Thymus (tissue), 14 donors: ENCODE results near the gene EXOG. TPM values are rescaled to one million over a fixed set of nuclear protein-coding genes. Genes with fewer than 3 reads are reported as not detected.

Experiments used
- DNase-seq, 9 donors: peaks; one replicate each; pipeline ENCODE4 v3.0.0-alpha.2; 2013; ENCODE audit warnings: low spot score in 9 of 9, low read depth in 6 of 9, missing footprints in 1 of 9
- H3K27ac ChIP-seq, 2 donors: one replicate each; pipeline ENCODE4 v1.5.1; 2013; ENCODE audit warnings: control low read depth in 1 of 2, low read depth in 1 of 2, low read length in 1 of 2, mild to moderate bottlenecking in 1 of 2, moderate library complexity in 1 of 2
- H3K27me3 ChIP-seq, 2 donors: one replicate each; pipeline ENCODE4 v1.5.1; 2013; ENCODE audit warnings: low read length in 1 of 2; ENCODE audit not compliant: control insufficient read depth in 2 of 2, insufficient read depth in 1 of 2
- H3K36me3 ChIP-seq, 2 donors: one replicate each; pipeline ENCODE4 v1.5.1; 2013; ENCODE audit warnings: low read length in 1 of 2, mild to moderate bottlenecking in 1 of 2, moderate library complexity in 1 of 2; ENCODE audit not compliant: control insufficient read depth in 2 of 2, insufficient read depth in 2 of 2
- H3K4me1 ChIP-seq, 2 donors: one replicate each; pipeline ENCODE4 v1.5.1; 2013; ENCODE audit warnings: low read length in 2 of 2; ENCODE audit not compliant: control insufficient read depth in 2 of 2, insufficient read depth in 2 of 2
- H3K4me3 ChIP-seq, 2 donors: one replicate each; pipeline ENCODE4 v1.5.1; 2013; ENCODE audit warnings: low read length in 2 of 2, control low read depth in 1 of 2, mild to moderate bottlenecking in 1 of 2
- H3K9me3 ChIP-seq, 2 donors: one replicate each; pipeline ENCODE4 v1.5.1; 2013; ENCODE audit warnings: low read length in 1 of 2, mild to moderate bottlenecking in 1 of 2; ENCODE audit not compliant: control insufficient read depth in 2 of 2, insufficient read depth in 1 of 2
- WGBS: extraction: QIAGEN DNeasy Blood & Tissue Kit; methylation state at CpG from one replicate; pipeline ENCODE4 v1.1.7; 2013; 5-methylcytosine and 5-hydroxymethylcytosine counted together
- long read RNA-seq, 10 donors: transcript quantifications; one replicate each; lab custom pipeline, GENCODE V29; 2026
- polyA plus RNA-seq: library from polyadenylated mRNA; stranded (reverse); fragments of 200-250 nt; gene quantifications from one replicate; pipeline ENCODE4 v1.2.3, GENCODE V29; 2013
- total RNA-seq: library from RNA; stranded (reverse); fragments of 120-200 nt; gene quantifications from one replicate; pipeline ENCODE4 v1.2.4, GENCODE V29; 2013
- donor health status: healthy.

EXOG gene, protein sequence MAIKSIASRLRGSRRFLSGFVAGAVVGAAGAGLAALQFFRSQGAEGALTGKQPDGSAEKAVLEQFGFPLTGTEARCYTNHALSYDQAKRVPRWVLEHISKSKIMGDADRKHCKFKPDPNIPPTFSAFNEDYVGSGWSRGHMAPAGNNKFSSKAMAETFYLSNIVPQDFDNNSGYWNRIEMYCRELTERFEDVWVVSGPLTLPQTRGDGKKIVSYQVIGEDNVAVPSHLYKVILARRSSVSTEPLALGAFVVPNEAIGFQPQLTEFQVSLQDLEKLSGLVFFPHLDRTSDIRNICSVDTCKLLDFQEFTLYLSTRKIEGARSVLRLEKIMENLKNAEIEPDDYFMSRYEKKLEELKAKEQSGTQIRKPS
- total RNA-seq: 9.0 TPM
- 14.4 TPM for polyA plus RNA-seq
- long read RNA-seq, donor 1: 0 reads
- long read RNA-seq, donor 2, partial matches to known transcripts: 9 of 13 reads
- long read RNA-seq, donor 2, other reads (novel, unspliced or antisense): 0 of 13 reads
- long read RNA-seq, donor 3, partial matches to known transcripts: 0 of 4 reads
- long read RNA-seq, donor 3, other reads (novel, unspliced or antisense): 0 of 4 reads
- long read RNA-seq, donor 4, partial matches to known transcripts: 0 of 2 reads
- long read RNA-seq, donor 4, other reads (novel, unspliced or antisense): 0 of 2 reads
- long read RNA-seq, donor 5, partial matches to known transcripts: 5 of 8 reads
- long read RNA-seq, donor 5, other reads (novel, unspliced or antisense): 0 of 8 reads
- long read RNA-seq, donor 6, partial matches to known transcripts: 0 of 3 reads
- long read RNA-seq, donor 6, other reads (novel, unspliced or antisense): 0 of 3 reads
- long read RNA-seq, donor 7, partial matches to known transcripts: 0 of 3 reads
- long read RNA-seq, donor 7, other reads (novel, unspliced or antisense): 0 of 3 reads
- long read RNA-seq, donor 8, partial matches to known transcripts: 0 of 1 reads
- long read RNA-seq, donor 8, other reads (novel, unspliced or antisense): 0 of 1 reads
- long read RNA-seq, donor 9, partial matches to known transcripts: 0 of 2 reads
- long read RNA-seq, donor 9, other reads (novel, unspliced or antisense): 0 of 2 reads
- long read RNA-seq, donor 10: 0 reads

DNA sequence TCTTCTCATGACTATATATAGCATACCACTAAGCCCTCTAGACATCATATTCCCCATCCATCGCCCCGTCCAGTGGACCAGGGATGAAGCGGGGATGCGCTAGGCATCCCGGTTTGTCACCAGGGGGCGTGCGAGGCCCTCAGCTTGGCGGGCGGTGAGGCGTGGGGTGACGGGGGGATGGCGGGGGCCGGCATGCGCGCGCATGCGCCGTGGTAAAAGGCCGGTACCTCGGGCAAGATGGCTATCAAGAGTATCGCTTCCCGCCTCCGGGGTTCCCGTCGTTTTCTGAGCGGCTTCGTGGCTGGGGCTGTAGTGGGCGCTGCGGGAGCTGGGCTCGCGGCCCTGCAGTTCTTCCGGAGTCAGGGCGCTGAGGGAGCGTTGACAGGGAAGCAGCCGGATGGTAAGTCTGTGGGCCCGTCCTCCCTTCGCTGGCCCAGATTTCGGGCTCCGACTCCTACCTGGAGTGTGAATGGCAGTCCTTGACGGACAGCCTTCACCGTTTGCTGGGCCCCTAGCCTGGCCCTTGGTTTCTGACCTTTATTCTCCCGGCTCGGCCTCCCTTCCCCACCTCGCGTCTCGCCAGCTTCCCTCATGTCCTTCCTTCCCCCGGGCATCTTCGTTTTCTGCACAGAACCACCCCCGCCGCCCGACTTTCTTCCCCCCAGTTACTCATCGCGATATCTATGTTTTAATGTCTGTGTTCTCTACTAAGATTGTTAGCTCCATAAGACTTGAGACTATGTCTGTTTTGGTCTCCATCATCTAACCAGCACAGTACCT, at the start of gene EXOG:
Gene EXOG, plus strand, starts transcription at position 210 of the 780 bp plus-strand sequence. Its CDS starts 28 bp downstream, at position 238.
- Histone ChIP-seq H3K27me3 (no peaks in the 10 kb centered on the region), H3K4me1 (peaks cover 2 to 5% of the 10 kb centered on the region in 2 donors), H3K36me3 (peaks cover 8 to 13% of the 10 kb centered on the region in 2 donors), H3K9me3 (no peaks in the 10 kb centered on the region), H3K4me3 (peak within 1 kb of the TSS; percentile 66 to 77), H3K27ac (peak within 1 kb of the TSS; percentile 27 to 72)
- WGBS: under 1% methylated on average over 53 of the region's 53 CpGs
- peak; percentile 73 to 93 (median 84) for DNase-seq

DNA sequence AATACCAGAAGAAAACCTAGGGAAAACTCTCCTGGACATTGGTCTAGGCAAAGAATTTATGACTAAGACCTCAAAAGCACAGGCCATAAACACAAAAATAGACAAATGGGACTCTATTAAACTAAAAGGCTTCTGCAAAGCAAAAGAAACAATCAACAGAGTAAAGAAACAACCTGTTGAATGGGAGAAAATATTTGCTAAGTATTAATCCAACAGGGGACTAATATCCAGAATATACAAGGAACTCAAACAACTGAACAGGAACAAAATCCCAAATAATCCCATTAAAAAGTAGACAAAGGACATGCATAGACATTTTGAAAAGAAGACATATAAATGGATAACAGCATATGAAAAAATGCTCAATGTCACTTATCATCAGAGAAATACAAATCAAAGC, 49.3 kb upstream of the EXOG start:
- H3K27me3 ChIP-seq: no peaks in the 10 kb centered on the region
- H3K27ac ChIP-seq: no peak overlapping the region
- DNase-seq: no peak
- H3K9me3 ChIP-seq: no peaks in the 10 kb centered on the region
- H3K36me3 ChIP-seq: no peaks in the 10 kb centered on the region
- H3K4me3 ChIP-seq: no peak overlapping the region
- no peaks in the 10 kb centered on the region for H3K4me1 ChIP-seq

DNA sequence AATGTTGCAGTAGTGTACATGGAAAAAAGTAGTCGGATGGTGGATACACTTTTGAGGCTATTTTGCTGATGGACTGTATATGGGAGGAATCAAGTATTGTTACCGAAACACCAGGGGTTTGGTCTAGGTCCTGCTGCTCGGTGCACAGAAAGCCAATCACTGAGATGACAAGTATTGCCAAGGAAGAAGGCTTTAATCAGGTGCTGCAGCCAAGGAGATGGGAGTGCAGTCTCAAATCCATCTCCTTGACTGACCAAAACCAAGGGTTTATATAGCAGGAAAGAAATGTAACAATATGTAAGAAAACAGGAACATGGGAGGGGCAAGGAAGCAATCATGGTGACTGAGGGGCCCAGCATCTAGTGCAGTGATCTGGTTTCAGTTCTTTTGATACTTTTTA, 45.3 kb upstream of the EXOG start:
- peaks cover 0 to 8% of the 10 kb centered on the region in 2 donors for H3K9me3 ChIP-seq
- no peak overlapping the region for H3K4me3 ChIP-seq
- 98% methylated on average over 3 of the region's 3 CpGs for WGBS
- peaks cover 9 to 12% of the 10 kb centered on the region in 2 donors for H3K4me1 ChIP-seq
- no peaks in the 10 kb centered on the region for H3K36me3 ChIP-seq
- peaks cover 0 to 5% of the 10 kb centered on the region in 2 donors for H3K27me3 ChIP-seq
- no peak overlapping the region for H3K27ac ChIP-seq
- DNase-seq: no peak

DNA sequence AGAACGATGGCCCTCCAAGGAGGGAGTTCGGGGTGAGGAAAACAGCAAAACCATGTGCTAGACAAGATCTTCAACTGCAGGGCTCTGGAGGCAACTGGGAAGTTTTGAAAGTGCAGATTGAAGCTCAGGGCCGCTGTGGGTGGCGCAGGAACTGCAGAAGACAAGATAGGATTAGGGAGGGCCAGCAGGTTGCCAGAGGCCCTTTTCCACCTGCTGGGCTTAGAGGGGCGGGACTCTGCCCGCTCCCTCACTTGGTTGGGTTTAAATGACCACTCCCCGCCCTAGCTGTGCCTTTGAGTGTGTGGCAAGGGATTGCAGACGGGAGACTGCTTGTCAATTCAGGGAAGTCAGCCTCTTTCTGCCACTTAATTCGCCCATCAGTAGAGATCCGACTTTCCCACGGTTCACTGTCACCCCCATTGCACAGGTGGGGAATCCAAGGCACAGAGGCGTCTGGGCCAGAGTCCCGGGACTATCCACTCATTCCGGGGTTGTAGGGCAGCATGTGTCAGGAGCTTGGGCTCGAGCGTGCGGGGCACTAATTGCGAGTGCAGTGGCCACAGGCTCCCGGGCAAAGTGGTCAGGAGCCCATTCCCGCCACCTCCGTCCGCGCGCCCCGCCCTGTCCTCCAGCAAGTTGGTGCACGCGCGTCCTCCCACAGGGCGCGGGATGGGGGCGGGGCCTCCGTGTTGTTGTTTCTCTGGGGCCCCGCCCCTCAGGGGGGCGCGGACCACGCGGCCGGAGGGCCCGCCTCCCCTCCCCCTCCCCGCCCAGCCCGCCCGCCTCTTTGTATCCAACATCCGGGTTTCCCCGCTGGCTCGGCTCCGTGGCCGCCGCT, 42.8 kb upstream of the EXOG start, which contains the start of gene ACVR2B:
Gene ACVR2B, plus strand, starts transcription at position 816 of the 838 bp plus-strand sequence. CDS start 433 bp downstream, outside the sequence.
- Histone ChIP-seq H3K27ac (peak within 1 kb of the TSS; percentile 68 to 85), H3K4me3 (peak within 1 kb of the TSS; percentile 76 to 97), H3K27me3 (peaks cover 0 to 5% of the 10 kb centered on the region in 2 donors), H3K9me3 (peaks cover 0 to 8% of the 10 kb centered on the region in 2 donors), H3K36me3 (no peaks in the 10 kb centered on the region), H3K4me1 (peaks cover 13 to 27% of the 10 kb centered on the region in 2 donors)
- WGBS: 13% methylated on average over 48 of the region's 48 CpGs
- DNase-seq: peak in 8 of 9 donors; percentile 65 to 93 (median 84)

DNA sequence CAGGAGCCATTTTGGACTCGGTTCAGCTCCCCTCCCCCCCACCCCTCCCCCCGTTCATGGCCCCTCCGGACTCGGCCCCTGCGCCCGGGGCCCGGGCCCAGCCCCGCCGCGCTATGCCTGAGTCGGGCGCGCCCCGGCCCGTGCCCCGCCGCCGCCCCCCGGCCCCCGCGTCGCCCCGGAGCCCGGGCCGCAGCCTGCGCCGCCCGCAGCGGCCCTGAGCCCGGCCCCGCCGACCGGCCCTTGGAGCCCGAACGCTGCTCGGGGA, 42.3 kb upstream of the EXOG start:
- H3K9me3 ChIP-seq: peaks cover 0 to 8% of the 10 kb centered on the region in 2 donors
- DNase-seq: no peak
- H3K4me1 ChIP-seq: peaks cover 13 to 32% of the 10 kb centered on the region in 2 donors
- H3K36me3 ChIP-seq: no peaks in the 10 kb centered on the region
- H3K27ac ChIP-seq: peak overlapping the region in 1 of 2 donors; percentile 85
- under 1% methylated on average over 36 of the region's 36 CpGs for WGBS
- H3K4me3 ChIP-seq: peak overlapping the region; percentile 76 to 97
- H3K27me3 ChIP-seq: peaks cover 0 to 5% of the 10 kb centered on the region in 2 donors

DNA sequence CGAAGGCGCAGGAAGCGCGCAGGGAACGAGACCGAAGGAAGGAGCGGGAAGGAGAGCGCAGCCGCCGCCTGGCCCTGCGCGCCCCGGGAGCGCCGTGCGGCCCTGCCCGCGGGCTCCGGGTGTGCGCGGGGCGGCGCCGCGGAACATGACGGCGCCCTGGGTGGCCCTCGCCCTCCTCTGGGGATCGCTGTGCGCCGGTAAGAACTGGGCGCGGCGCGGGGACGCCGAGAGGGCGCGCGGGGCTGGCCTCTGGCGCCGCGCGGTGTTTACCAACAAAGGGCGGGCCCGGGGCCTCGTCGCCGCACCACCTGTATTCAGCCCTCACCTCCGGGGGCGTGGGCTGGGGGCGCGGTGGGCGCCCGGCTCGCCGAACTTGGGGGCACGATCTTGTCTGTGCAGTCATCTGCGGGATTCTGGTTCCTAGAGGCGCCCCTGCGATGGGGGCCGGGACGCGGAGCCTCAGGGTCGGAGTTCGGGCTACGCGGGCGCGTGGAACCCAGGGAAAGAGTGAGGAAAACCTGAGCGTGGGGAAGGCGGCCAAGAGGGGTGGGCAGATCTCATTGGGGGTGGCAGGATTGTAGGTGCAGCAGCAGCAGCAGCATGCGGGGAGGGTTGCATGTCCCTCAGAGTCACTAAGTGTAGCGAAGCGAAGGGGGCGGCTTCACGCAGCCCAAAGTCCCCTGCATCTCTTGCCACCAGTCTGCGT, 41.8 kb upstream of the EXOG start:
- DNase-seq: peak in 7 of 9 donors; percentile 19 to 63 (median 39)
- H3K4me1 ChIP-seq: peaks cover 13 to 37% of the 10 kb centered on the region in 2 donors
- H3K27me3 ChIP-seq: peaks cover 0 to 5% of the 10 kb centered on the region in 2 donors
- H3K4me3 ChIP-seq: peak overlapping the region; percentile 76 to 97
- WGBS: under 1% methylated on average over 78 of the region's 78 CpGs
- no peaks in the 10 kb centered on the region for H3K36me3 ChIP-seq
- peak overlapping the region; percentile 68 to 85 for H3K27ac ChIP-seq
- peaks cover 0 to 8% of the 10 kb centered on the region in 2 donors for H3K9me3 ChIP-seq

DNA sequence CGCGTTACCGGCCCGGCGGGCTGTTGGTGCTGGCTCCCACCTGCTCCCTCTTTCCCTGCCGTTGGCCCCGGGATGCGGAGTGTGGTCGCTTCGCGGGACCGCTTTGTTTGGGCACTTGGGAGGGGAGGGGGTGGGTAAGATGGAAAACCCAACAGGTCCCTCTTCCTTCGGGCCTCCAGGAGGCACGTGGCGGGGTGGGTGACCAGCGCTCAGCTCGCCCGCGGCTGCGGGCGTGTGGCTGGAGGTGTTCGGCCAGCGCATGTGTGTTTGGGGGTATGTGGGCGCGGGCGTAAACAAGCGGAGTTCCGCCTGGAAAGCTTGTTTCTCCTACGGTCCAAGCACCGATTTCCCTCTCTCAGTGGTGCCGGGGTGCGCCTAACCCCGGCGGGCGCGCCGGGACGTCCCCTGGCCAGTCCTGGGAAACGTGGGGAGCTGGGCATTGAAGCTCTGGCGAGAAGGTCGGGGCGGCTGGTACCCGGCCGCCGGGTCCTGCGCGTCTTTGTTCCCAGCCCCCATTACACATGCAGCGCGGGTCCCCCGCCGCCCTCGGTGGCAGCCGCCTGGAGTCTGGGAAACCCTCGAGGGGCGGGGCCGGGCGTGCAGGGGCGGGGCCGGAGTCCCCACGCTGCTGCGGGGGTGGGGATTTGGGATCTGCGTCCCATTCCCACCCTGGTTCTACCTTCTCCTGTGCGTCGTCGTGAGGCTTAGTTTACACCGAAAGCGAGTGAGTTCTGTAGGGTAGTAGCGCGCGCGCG, 41.1 kb upstream of the EXOG start:
- H3K36me3 ChIP-seq: no peaks in the 10 kb centered on the region

More for the DNA sequence above, 41.1 kb upstream of the EXOG start:
- H3K4me1 ChIP-seq: peaks cover 13 to 39% of the 10 kb centered on the region in 2 donors
- H3K27me3 ChIP-seq: peaks cover 0 to 5% of the 10 kb centered on the region in 2 donors
- DNase-seq: peak in 6 of 9 donors; percentile 8 to 52 (median 44)
- peaks cover 0 to 8% of the 10 kb centered on the region in 2 donors for H3K9me3 ChIP-seq
- under 1% methylated on average over 72 of the region's 72 CpGs for WGBS
- peak overlapping the region; percentile 76 to 97 for H3K4me3 ChIP-seq
- peak overlapping the region; percentile 68 to 85 for H3K27ac ChIP-seq
